Neuron (in vitro differentiated cells): ENCODE results near the gene ANXA2R.

Experiments
- H2AFZ ChIP-seq: one replicate; pipeline ENCODE4 v1.6.1; 2013; ENCODE audit warnings: low read depth, mild to moderate bottlenecking, inconsistent platforms, low read length, moderate library complexity
- H3K27me3 ChIP-seq: one replicate; pipeline ENCODE4 v1.6.1; 2013; ENCODE audit warnings: low read length; ENCODE audit not compliant: insufficient read depth
- H3K36me3 ChIP-seq: one replicate; pipeline ENCODE4 v1.6.1; 2013; ENCODE audit warnings: low read length; ENCODE audit not compliant: insufficient read depth
- H3K4me1 ChIP-seq: one replicate; pipeline ENCODE4 v1.6.1; 2013; ENCODE audit warnings: low read length; ENCODE audit not compliant: insufficient read depth
- H3K4me3 ChIP-seq: 2 replicates; pipeline ENCODE4 v1.5.1; 2013; ENCODE audit warnings: mild to moderate bottlenecking, low read length, moderate library complexity
- H3K9me3 ChIP-seq: one replicate; pipeline ENCODE4 v1.6.1; 2013; ENCODE audit warnings: low read length

Gene ANXA2R

DNA sequence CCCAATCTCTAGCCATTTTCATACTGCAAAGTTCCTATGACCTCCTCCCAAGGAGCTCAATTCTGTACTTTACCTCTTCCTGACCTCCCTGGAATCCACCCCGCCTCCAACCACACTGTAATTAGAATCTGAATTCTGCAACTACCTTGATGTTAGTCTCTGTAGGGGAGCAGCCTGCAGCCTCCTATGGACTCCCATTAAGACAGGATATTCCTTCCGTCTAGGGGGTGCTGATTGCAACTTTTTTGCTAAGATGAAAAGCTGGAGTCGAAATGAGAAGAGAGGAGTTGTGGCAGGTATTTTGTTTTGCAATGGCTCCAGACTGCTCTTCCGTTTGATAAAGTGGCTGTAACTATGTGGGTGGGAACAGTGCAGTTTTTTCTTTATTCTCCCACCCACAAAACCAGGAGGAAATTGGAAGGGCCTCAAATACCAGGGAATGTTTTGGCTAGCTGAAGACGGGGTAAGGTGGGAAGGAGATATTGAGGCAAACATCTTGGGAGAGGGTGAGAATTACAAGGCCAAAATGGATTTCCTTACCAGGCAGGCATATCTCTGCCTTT lies 23.8 kb downstream of the ANXA2R start:
- no peaks in the 10 kb centered on the region for H3K9me3 ChIP-seq
- H3K4me1 ChIP-seq = peaks cover 30% of the 10 kb centered on the region
- no peaks in the 10 kb centered on the region for H3K27me3 ChIP-seq
- H2AFZ ChIP-seq = no peak overlapping the region
- H3K36me3 ChIP-seq = peaks cover 4% of the 10 kb centered on the region
- H3K4me3 ChIP-seq = no peak overlapping the region

DNA sequence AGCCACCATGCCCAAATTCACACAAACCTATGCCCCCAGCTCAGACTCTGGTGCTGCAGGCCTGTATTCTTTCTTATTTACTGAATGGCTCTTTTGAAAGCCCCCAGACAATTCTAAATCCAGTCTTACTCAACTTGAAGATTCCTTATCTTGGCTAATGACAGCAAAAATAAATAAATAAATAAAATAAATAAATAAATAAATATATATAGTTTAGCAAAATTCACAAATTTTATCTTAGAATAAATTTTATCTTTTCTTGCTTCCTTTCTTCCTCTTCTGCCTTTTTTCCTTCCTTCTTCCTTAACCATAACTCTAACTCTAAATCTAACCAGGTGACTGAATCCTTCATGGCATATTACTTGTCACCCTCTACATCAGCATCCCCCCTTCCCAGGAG lies 25.6 kb downstream of the ANXA2R start:
- Histone ChIP-seq H3K36me3 (peaks cover 4% of the 10 kb centered on the region), H3K4me1 (peaks cover 15% of the 10 kb centered on the region), H2AFZ (no peak overlapping the region), H3K4me3 (no peak overlapping the region), H3K27me3 (no peaks in the 10 kb centered on the region), H3K9me3 (no peaks in the 10 kb centered on the region)

DNA sequence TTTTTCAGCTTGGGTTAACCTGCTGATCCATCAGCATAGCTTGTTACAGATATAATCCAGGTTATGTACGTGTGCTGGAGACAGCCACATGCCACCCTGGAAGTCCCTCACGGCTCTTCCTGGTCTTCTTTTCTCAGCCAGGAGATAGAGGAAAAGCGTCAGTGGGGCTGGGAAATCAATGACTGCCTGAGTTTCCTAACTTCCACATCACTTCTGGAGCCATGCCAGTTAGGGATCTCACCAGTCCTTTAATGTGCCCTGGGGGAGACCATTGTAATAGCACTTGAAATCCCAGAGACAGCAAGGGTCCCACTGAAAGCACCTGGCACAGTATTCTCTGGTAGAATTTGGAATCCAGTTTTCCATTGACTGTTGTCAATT lies 29.2 kb downstream of the ANXA2R start:
- Histone ChIP-seq H3K9me3 (no peaks in the 10 kb centered on the region), H3K27me3 (no peaks in the 10 kb centered on the region), H3K36me3 (peaks cover 4% of the 10 kb centered on the region), H2AFZ (no peak overlapping the region), H3K4me1 (no peaks in the 10 kb centered on the region), H3K4me3 (no peak overlapping the region)

DNA sequence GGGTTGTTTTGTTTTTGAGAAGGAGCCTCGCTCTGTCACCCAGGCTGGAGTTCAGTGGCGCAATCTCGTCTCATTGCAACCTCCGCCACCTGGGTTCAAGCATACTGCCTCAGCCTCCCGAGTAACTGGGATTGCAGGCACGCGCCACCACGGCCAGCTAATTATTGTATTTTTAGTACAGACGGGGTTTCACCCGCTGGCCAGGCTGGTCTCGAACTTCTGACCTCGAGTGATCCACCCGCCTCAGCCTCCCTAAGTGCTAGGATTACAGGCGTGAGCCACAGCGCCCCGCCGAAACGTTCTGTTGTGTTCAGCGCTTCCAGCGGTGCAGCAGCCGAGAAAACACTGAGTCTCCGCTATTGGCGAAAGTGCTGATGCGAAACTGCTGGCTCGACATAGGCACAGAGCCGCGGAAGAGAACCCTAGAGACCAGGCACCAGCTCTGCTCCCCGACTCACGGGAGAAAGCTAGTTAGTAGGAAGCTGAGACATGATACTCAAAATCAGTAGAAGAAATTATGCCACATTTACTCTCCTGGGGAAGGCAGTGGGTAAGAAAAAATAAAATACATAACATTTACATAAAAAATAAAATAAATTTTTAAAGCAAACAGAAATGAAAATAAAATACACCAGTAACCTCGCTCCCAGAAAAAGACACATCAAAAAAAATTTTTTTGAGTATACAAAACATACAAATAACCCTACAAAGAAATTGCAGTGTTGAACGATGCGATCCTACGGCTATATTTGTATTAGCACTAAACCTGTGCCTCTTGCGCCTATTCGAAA lies 31.6 kb downstream of the ANXA2R start:
- H2AFZ ChIP-seq = peak overlapping the region; percentile 39
- no peaks in the 10 kb centered on the region for H3K27me3 ChIP-seq
- no peaks in the 10 kb centered on the region for H3K36me3 ChIP-seq
- H3K9me3 ChIP-seq = no peaks in the 10 kb centered on the region
- no peaks in the 10 kb centered on the region for H3K4me1 ChIP-seq
- H3K4me3 ChIP-seq = peak overlapping the region; percentile 50

DNA sequence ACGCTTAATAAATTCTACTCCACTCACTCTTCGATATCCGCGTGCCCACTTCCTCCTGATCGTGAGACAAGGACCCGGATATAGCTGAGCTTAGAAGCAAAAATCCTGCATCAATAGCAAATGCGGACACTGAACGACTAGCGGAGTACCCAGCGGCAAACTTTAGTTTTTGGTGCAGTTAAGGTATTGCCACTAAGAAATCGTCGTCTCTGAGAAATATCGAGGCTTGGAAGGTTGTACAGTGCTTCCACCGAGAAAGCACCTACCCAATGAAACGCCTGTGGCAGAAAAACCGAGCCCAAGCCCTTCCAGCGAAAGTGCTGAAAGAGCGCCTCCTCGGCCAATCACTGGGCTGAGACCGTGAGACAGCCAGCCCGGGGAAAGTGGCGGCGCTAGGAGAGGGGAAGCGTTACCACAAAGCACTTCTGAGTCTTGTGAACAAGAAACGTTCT lies 32.2 kb downstream of the ANXA2R start:
- Histone ChIP-seq H3K4me3 (peak overlapping the region; percentile 50), H3K4me1 (no peaks in the 10 kb centered on the region), H3K27me3 (no peaks in the 10 kb centered on the region), H3K9me3 (no peaks in the 10 kb centered on the region), H2AFZ (peak overlapping the region; percentile 39), H3K36me3 (no peaks in the 10 kb centered on the region)

DNA sequence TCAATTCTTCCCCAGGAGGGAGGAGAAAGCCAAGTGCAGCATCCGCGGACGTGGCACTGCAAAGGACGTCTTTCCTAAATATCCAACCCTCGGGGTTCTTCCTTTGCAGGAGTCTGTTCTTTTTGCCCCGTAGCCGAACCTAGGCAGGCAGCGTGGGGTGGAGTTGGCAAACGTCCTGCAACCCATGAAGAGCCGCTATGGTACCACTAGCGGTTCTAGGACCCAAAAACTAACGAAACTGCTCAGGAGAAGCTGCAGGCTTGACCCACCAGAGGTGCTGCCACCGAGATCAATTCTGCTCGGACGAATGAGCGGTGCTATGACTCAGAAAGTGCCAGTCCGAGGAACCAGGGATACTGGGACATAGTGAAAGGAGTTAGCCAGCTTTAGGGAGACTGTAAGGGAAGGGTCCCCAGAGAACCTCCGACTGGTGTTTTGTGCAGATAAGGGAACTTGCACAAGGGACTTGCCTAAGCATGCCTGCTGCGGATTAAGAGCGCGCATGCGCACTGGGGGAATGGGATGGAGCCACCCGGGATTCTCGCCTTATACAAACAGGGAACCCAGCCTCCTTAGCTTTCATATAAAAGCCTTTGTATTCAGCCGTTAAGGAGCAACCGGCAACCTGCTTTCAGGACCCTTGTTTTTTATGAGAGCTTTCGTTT lies 32.7 kb downstream of the ANXA2R start:
- Histone ChIP-seq H3K36me3 (no peaks in the 10 kb centered on the region), H3K4me3 (peak overlapping the region; percentile 50), H2AFZ (peak overlapping the region; percentile 39), H3K9me3 (no peaks in the 10 kb centered on the region), H3K4me1 (no peaks in the 10 kb centered on the region), H3K27me3 (no peaks in the 10 kb centered on the region)

DNA sequence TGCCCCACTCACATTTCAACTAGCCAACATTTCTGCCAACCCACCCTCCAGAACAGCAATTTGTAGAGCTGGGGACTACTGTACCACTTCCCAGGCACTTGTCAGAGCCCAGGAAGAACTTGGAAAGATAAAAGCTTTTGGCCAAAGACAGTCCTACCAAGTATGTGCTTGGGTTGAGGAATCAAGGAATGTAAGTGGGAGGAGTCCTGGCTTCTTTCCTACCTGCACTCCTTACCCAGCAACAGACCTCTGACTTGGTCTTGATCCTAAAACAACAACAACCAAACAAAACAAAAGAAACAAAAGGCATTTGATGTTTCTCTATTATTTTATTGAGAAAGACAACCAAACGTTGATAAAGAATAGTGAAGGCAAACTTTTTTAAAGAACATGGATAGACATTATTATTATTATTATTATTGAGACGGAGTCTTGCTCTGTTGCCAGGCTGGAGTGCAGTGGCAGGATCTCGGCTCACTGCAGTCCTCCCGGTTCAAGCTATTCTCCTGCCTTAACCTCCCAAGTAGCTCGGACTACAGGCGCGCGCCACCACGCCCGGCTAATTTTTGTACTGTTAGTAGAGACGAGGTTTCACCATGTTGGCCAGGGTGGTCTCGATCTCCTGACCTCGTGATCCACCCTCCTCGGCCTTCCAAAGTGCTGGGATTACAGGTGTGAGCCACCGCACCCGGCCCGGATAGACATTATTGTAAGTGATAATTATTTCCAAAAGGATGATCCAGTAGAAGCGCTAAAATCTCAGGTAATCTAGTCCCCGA lies 33.5 kb downstream of the ANXA2R start:
- H3K9me3 ChIP-seq = no peaks in the 10 kb centered on the region
- H3K4me1 ChIP-seq = no peaks in the 10 kb centered on the region
- no peaks in the 10 kb centered on the region for H3K36me3 ChIP-seq
- no peak overlapping the region for H2AFZ ChIP-seq
- H3K27me3 ChIP-seq = no peaks in the 10 kb centered on the region
- H3K4me3 ChIP-seq = no peak overlapping the region

DNA sequence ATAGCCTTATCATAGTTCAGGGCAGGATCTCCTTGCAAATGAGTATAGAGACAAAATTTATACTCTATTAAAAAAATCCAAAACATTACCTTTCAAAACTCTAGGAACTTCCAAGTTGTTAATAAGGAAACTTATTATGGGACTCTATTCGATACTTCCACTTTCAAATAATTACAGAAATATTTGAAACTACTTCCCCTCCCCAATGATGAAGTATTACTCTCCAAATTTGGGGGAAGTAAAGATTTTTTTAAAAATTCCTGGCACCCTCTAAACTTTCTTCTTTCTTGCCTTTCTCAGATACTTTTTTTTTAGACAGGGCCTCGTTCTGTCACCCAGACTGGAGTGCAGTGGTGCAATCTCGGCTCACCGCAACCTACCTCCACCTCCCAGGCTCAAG lies 35.1 kb downstream of the ANXA2R start:
- Histone ChIP-seq H3K27me3 (peaks cover 9% of the 10 kb centered on the region), H2AFZ (no peak overlapping the region), H3K9me3 (no peaks in the 10 kb centered on the region), H3K4me1 (peaks cover under 1% of the 10 kb centered on the region), H3K36me3 (no peaks in the 10 kb centered on the region), H3K4me3 (no peak overlapping the region)

DNA sequence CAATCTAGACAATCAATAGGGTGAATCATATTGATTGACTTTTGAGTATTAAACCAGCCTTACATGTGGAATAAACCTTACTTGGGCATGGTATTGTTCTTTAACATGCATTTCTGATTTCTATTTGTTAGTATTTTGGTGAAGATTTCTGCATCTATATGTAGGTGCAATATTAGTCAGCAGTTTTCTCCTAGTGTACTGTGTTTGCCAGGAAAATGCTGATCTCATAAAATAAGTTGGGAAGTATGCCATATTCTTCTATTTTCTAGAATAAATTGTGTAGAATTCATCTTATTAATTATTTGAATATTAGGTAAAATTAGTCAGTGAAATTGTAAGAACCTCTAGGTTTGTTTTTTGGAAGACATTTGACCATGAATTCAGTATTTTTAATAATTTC lies 38.4 kb downstream of the ANXA2R start:
- Histone ChIP-seq H3K4me3 (no peak overlapping the region), H3K27me3 (peaks cover 9% of the 10 kb centered on the region), H2AFZ (no peak overlapping the region), H3K4me1 (peaks cover 3% of the 10 kb centered on the region), H3K36me3 (no peaks in the 10 kb centered on the region), H3K9me3 (no peaks in the 10 kb centered on the region)

DNA sequence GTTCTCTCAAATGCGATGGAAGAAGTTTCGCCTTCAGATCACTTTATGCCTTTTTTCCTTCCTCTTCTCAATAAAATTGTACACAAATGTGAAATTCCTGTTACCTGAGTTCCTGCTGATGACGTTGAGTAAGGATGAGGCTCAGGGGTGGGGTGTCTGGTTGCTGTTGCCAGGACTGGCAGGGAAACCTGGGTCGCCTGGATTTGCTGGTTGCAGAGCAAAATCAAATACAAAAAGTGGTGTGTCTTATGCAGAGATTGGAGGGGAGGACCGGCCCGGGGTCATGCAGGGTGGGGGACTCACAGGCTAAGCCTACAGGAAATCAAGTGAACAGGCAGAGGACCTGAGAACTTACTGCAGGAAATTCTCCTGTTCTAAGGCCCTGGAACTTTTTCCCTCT lies 39.2 kb downstream of the ANXA2R start:
- H3K36me3 ChIP-seq = no peaks in the 10 kb centered on the region
- no peaks in the 10 kb centered on the region for H3K9me3 ChIP-seq
- peaks cover 3% of the 10 kb centered on the region for H3K4me1 ChIP-seq
- peaks cover 9% of the 10 kb centered on the region for H3K27me3 ChIP-seq
- H3K4me3 ChIP-seq = peak overlapping the region; percentile 38
- no peak overlapping the region for H2AFZ ChIP-seq

DNA sequence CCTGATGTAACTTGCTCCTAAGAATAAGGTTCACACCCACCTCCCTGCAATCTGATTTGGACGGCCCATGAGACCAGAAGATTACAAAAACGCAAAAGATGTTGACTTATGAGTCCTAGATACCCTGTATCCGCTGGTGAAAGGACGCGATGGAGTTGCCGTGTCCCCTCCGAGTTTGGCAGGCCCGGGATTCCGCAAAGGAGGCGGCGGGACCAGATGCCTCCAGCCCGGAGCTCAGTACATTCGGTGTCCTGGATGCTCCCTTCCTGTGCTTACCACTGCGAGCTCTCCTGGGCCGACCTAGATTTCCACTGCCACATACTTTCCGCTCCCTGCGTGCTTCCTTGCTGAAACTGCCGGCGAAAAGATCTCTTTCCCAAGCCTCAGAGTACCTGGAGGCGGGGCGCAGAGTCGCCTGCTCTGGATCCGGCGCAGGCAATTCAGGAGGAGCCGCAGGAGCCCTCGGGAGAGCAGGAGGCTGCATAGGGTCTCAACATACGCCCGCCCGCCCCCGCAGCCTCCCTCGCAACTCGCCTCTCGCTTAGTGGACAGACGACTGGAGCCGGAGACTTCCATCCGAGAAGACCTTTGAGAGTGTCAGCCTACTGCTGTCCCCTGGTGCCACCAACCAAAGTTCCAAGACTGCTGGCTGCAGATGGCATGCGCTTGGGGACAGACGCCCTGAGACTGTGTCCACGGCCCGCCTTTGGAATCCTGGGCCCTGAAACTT lies 39.8 kb downstream of the ANXA2R start:
- Histone ChIP-seq H3K4me1 (peaks cover 3% of the 10 kb centered on the region), H3K36me3 (no peaks in the 10 kb centered on the region), H2AFZ (peak overlapping the region; percentile 77), H3K27me3 (peaks cover 9% of the 10 kb centered on the region), H3K4me3 (peak overlapping the region; percentile 38), H3K9me3 (no peaks in the 10 kb centered on the region)

DNA sequence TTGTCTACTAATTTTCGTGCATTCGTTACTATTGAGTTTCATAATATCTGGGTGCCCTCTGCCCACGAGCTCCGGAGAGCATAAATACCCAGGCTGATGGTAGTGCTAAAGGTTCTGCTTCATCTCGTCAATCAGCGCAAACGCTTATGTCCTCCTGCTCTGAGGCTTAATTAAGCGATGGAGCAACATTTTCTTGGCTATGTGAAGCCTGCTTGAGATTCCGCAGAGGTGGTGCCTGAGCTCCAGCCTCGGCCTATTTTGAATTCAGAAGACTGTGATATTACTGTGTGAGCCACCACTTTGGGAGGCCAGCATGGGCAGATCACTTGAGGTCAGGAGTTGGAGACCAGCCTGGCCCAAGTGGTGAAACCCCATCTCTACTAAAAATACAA lies 44.8 kb downstream of the ANXA2R start:
- Histone ChIP-seq H3K36me3 (no peaks in the 10 kb centered on the region), H3K4me1 (peaks cover 13% of the 10 kb centered on the region), H2AFZ (peak overlapping the region; percentile 62), H3K9me3 (no peaks in the 10 kb centered on the region), H3K27me3 (peaks cover 3% of the 10 kb centered on the region), H3K4me3 (peak overlapping the region; percentile 66)
